ENCODE results near the gene NKX1-1.
"Not testable (repeated sequence)": the region's sequence is repeated elsewhere in the genome, so short reads cannot be mapped to it uniquely, and the experiment has no call there.

Gene NKX1-1

GRCh38 chr4:1406394-1406980 lies at the start of gene NKX1-1:
Gene NKX1-1, minus strand, starts transcription at chr4:1406442. Its CDS starts 0 bp downstream, at chr4:1406442.
- no peak for DNase-seq

DNA sequence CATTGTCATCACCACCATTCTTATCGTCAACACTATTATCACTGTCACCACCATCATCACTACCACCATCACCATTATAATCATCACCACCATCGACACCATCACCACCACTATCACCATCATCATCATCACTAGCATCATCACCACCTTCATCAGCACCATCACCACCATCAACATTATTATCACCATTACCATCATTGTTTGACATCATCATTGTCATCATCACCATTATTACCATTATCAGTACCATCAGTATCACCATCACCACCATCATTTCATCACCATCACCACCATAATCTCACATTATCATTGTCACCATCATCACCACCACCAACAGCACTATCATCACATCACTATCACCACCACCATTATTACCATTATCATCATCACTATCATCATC lies 47.5 kb upstream of the NKX1-1 start:
- no peak for DNase-seq

DNA sequence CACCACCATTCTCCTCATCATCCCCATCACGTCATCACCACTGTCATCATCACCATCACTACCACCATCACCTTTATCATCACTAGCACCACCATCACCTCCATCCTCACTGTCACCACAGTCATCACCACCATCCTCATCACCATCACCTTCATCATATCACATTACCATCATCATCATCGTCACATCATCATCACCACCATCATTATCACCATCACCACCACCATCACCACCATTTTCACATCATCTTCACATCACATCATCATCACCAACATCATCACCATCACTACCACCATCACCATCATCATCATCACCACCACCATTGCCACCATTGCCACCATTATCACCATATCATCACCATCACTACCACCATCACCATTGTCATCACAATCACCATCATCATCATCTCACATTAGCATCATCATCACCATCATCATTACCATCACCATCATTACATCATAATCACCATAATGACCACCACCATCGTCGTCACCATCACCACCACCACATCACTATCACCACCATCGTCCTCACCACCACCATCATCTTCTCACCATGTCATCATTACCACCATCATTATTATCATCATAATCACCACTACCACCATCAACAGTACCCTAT lies 46.3 kb upstream of the NKX1-1 start:
- DNase-seq: no peak

- no peak for DNase-seq
These were observed 45.5 kb upstream of the NKX1-1 start for GRCh38 chr4:1451752-1452122.

- DNase-seq: no peak
These were observed 45.0 kb upstream of the NKX1-1 start for GRCh38 chr4:1451106-1451751.

GRCh38 chr4:1449833-1450741 lies 43.8 kb upstream of the NKX1-1 start:
- DNase-seq: no peak

DNA sequence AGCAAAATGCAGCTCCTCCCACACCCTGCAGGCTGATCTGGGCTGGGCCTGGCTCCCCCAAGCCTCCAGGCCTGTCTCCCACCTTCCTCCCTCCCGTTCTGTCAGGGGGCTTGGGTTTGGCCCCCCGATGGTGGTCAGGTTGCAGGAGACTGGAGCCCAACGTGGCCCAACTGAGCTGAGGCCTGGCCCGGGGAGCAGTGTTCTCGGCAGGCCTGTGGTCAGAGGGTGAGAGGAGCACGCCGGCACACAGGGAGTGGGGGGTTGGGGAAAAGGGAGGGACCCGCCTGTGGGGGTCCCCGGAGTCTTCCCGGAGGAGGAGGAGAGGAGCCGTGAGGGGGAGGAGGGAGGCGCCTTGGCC lies 43.2 kb upstream of the NKX1-1 start:
- no peak for DNase-seq

GRCh38 chr4:1448589-1449420 lies 42.6 kb upstream of the NKX1-1 start:
- DNase-seq: no peak

- DNase-seq: no peak
These were observed 41.7 kb upstream of the NKX1-1 start for GRCh38 chr4:1447676-1448588.

DNA sequence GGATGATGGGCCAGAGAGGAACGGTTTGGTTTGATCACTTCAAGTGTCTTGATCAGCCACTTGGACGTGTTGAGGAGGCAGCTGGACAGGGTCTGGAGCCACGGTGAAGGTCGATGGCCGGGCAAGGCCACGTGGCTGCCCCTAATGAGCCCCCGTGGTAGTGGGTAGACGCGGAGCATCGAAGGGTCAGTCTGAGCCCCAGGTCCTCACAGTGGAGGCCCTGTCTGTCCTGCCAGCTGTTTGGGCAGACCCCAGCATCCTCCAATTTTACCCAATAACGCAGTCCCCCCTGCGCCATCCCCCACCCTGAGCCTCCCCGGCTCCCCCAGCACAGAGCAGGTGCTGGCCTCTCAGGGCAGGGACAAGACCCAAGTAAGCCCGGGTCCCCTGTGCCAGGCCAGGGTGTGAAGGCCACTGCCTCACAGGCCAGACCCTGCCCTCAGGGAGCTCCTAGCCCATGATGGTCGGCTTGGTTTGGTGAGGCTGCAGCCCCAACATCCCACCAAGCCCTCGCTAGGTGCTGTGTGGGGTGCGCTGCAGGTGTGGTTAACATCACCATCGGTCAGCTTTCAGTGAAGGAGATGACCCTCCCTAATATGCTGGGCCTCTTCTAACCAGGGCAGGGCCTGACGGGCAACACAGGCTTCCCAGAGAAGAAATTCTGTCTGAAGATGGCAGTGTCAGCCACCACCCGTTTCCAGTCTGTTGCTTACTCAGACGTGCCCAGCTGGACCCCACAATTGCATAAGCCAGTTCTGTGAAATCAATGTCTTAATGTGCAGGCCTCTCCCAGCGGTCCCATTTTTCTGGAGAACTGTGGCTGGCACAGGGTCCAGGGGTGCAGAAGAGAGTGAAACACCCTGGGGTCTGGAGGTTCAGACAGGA lies 40.5 kb upstream of the NKX1-1 start:
- DNase-seq: no peak

DNA sequence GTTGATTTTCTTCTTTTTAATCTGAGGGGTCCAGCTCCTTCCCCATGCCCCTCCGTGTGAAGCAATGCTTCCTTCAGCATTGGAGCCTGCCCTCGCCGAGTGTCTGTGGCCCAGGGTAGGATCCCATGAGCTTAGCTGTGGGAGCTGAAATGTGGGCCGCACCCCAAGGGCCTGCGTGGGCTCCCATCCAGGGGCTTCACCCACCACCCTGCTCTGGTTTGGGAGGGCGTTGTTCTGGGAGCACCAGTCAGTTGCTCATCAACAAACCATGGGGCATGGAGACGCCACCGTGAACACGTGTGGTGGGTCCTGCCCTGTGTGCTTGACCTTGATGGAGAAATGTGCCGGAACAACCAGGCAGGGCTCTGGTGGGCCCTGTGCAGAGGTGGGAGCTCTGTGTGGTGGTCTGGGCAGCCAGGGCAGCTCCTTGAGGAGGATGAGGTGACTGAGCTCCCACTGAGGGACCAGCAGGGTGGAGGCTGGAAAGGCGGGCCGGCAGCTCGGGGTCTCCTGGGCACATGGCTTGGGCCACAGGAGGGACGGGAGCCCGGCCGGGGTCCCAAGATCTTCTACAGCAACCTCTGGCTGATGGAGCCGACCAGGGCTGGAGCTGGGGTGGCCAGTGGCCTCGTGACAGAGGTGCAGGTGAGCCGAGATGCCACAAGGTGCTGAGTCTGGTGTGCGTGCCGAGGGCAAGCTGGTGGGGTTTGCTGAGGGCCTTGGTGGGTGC lies 39.6 kb upstream of the NKX1-1 start:
- no peak for DNase-seq

DNA sequence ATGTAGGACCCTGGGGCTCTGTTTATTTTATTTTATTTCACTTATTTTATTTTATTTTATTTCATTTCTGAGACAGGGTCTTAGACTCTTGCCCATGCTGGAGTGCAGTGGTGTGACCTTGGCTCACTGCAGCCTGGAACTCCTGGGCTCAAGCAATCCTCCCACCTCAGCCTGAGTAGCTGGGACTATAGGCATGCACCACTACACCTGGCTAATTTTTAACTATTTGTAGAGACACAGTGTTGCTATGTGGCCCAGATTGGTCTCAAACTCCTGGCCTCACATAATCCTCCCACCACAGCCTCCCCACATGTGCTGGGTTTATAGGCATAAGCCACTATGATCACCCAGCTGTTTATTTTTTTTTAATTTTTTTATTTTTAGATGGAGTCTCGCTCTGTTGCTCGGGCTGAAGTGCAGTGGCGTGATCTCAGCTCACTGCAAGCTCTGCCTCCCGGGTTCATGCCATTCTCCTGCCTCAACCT lies 37.5 kb upstream of the NKX1-1 start:
- not testable (repeated sequence) for DNase-seq

DNA sequence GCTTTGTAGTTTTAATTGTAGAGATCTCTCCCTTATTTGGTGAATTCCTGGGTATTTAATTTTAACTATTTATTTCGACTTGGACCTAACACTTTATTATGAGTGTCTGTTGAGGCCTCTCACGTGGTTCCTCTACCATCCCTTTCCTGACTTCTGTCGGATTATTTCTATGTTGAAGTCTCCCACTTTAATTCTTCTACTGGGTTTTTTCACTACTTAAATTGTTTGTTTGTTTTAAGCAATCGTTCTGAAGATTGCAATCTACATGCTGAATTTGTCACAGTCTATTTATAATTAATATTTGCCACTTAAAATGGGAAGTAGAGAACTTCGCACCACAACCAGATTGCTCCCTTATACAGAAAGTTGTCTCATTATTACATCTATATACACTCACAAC lies 20.8 kb upstream of the NKX1-1 start:
- DNase-seq: no peak

- DNase-seq: no peak
These were observed 15.4 kb upstream of the NKX1-1 start for GRCh38 chr4:1421657-1422056.

- no peak for DNase-seq
These were observed 13.5 kb upstream of the NKX1-1 start for GRCh38 chr4:1419708-1420107.

- DNase-seq: no peak
These were observed 12.4 kb upstream of the NKX1-1 start for GRCh38 chr4:1418494-1419285.
